ENCODE measurements around the gene STYXL2.

DNA sequence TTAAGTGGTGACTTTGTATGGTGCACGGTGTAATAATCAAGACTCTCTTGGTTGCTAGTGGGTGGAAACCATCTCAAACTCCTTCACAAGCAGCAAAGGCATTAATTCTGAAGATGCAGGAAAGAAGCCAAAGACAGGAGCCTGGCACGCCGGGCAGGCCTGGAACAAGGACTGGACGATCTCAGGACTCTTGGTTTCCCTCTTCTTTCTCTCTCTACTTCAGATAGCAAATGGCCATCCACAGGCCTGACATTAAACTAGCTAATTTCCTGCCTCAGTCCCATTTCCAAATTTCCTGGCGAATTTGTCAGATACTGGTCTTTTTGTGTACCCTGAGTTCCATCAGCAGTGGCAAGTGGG is 28.2 kb downstream of the STYXL2 start:
- TF ChIP-seq, protein P1, sequence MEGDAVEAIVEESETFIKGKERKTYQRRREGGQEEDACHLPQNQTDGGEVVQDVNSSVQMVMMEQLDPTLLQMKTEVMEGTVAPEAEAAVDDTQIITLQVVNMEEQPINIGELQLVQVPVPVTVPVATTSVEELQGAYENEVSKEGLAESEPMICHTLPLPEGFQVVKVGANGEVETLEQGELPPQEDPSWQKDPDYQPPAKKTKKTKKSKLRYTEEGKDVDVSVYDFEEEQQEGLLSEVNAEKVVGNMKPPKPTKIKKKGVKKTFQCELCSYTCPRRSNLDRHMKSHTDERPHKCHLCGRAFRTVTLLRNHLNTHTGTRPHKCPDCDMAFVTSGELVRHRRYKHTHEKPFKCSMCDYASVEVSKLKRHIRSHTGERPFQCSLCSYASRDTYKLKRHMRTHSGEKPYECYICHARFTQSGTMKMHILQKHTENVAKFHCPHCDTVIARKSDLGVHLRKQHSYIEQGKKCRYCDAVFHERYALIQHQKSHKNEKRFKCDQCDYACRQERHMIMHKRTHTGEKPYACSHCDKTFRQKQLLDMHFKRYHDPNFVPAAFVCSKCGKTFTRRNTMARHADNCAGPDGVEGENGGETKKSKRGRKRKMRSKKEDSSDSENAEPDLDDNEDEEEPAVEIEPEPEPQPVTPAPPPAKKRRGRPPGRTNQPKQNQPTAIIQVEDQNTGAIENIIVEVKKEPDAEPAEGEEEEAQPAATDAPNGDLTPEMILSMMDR (IDR thresholded peaks at IDR 0.05; ENCODE audit: low read length): no peak
- no peak for TF ChIP-seq EZH2 (IDR thresholded peaks at IDR 0.05; ENCODE audit: borderline replicate concordance, low read length)

Data from OCI-LY1 (cell line).